ENCODE measurements around the gene TCERG1L. TPM values are rescaled to one million over a fixed set of nuclear protein-coding genes. Genes with fewer than 3 reads are reported as not detected.
"Not testable (repeated sequence)": the region's sequence is repeated elsewhere in the genome, so short reads cannot be mapped to it uniquely, and the experiment has no call there.

The TCERG1L gene
- total RNA-seq, 4 donors from 2014 or later: 0.12 TPM; not detected in 3

GRCh38 chr10:131155218-131155875 lies 156.2 kb downstream of the TCERG1L start:
- Histone ChIP-seq H3K4me1 (no peaks in the 10 kb centered on the region), H3K27me3 (peaks cover 54% of the 10 kb centered on the region), H3K4me3 (no peak overlapping the region), H3K36me3 (no peaks in the 10 kb centered on the region), H3K27ac (no peak overlapping the region), H3K9me3 (peaks cover 0 to 26% (median 0%) of the 10 kb centered on the region in 3 donors)
- ATAC-seq: no peak
- 29 to 58% methylated on average over 5 of the region's 18 CpGs for WGBS, 2 donors (ENCODE audit: low coverage in 1 of 2)
- TF ChIP-seq EP300 (IDR thresholded peaks at IDR 0.05): no peak
- no peak for TF ChIP-seq CTCF (IDR thresholded peaks at IDR 0.05)
- no peak for TF ChIP-seq POLR2AphosphoS5 (IDR thresholded peaks at IDR 0.05)
- TF ChIP-seq POLR2A (IDR thresholded peaks at IDR 0.05): no peak

GRCh38 chr10:131154306-131155025 lies 157.1 kb downstream of the TCERG1L start:
- peaks cover 45% of the 10 kb centered on the region for H3K27me3 ChIP-seq
- 44% methylated on average over 6 of the region's 17 CpGs; no CpG with 5 or more reads in 1 of the 2 donors for WGBS, 2 donors (ENCODE audit: low coverage in 1 of 2)
- TF ChIP-seq CTCF (IDR thresholded peaks at IDR 0.05) (no peak), POLR2A (IDR thresholded peaks at IDR 0.05) (no peak), EP300 (IDR thresholded peaks at IDR 0.05) (no peak), POLR2AphosphoS5 (IDR thresholded peaks at IDR 0.05) (no peak)
- ATAC-seq: no peak
- H3K4me1 ChIP-seq: no peaks in the 10 kb centered on the region
- H3K4me3 ChIP-seq: no peak overlapping the region
- H3K27ac ChIP-seq: no peak overlapping the region
- H3K36me3 ChIP-seq: no peaks in the 10 kb centered on the region
- peaks cover 0 to 26% (median 0%) of the 10 kb centered on the region in 3 donors for H3K9me3 ChIP-seq

GRCh38 chr10:131152456-131152855 lies 159.1 kb downstream of the TCERG1L start:
- H3K4me1 ChIP-seq, H3K27ac ChIP-seq, H3K36me3 ChIP-seq, H3K4me3 ChIP-seq, ATAC-seq: not testable (repeated sequence)
- peaks cover 0 to 26% (median 0%) of the 10 kb centered on the region in 3 donors for H3K9me3 ChIP-seq
- peaks cover 37% of the 10 kb centered on the region for H3K27me3 ChIP-seq

- no peak for TF ChIP-seq CTCF (IDR thresholded peaks at IDR 0.05)
- no peak for TF ChIP-seq POLR2A (IDR thresholded peaks at IDR 0.05)
- no peak for TF ChIP-seq POLR2AphosphoS5 (IDR thresholded peaks at IDR 0.05)
- TF ChIP-seq EP300 (IDR thresholded peaks at IDR 0.05): no peak
- no peaks in the 10 kb centered on the region for H3K36me3 ChIP-seq
- no peak overlapping the region for H3K27ac ChIP-seq
- H3K27me3 ChIP-seq: peaks cover 51% of the 10 kb centered on the region
- peaks cover 0 to 26% (median 0%) of the 10 kb centered on the region in 3 donors for H3K9me3 ChIP-seq
- no peak overlapping the region for H3K4me3 ChIP-seq
- H3K4me1 ChIP-seq: no peaks in the 10 kb centered on the region
- WGBS, 2 donors (ENCODE audit: low coverage in 1 of 2): no CpG with 5 or more reads among the region's 4 CpGs
- no peak for ATAC-seq
Measured at GRCh38 chr10:131150126-131150525, 161.4 kb downstream of the TCERG1L start.

- ATAC-seq: no peak
- no peak overlapping the region for H3K4me3 ChIP-seq
- no peaks in the 10 kb centered on the region for H3K36me3 ChIP-seq
- TF ChIP-seq CTCF (IDR thresholded peaks at IDR 0.05) (no peak), POLR2AphosphoS5 (IDR thresholded peaks at IDR 0.05) (no peak), POLR2A (IDR thresholded peaks at IDR 0.05) (no peak), EP300 (IDR thresholded peaks at IDR 0.05) (no peak)
- 40% methylated on average over 3 of the region's 10 CpGs; no CpG with 5 or more reads in 1 of the 2 donors for WGBS, 2 donors (ENCODE audit: low coverage in 1 of 2)
- H3K9me3 ChIP-seq: peaks cover 0 to 26% (median 0%) of the 10 kb centered on the region in 3 donors
- H3K27me3 ChIP-seq: peaks cover 48% of the 10 kb centered on the region
- no peaks in the 10 kb centered on the region for H3K4me1 ChIP-seq
- no peak overlapping the region for H3K27ac ChIP-seq
Measured at GRCh38 chr10:131149586-131149985, 161.9 kb downstream of the TCERG1L start.

Data from gastroesophageal sphincter (tissue), 4 donors.